Mesenteric fat pad (tissue), 1 donor: ENCODE data around the gene MIPEP. TPM values are rescaled to one million over a fixed set of nuclear protein-coding genes. Genes with fewer than 3 reads are reported as not detected.

Experiments
- DNase-seq: peaks from one replicate; pipeline ENCODE4 v3.0.0-alpha.2; 2020; ENCODE audit warnings: low spot score
- total RNA-seq: library from RNA; stranded (reverse); fragmentation: NEBNext Ultra II Directional; extraction: Animal tissue kit (Norgen Biotek cat#: 25700); gene quantifications from one replicate; pipeline ENCODE4 v1.2.1, GENCODE V29; 2021
- donor health status: DM: yes; HTN: yes; CAD: no.

The MIPEP gene
- total RNA-seq, 1 donor from 2014 or later, result 9.9 TPM

GRCh38 chr13:23684647-23685046 is 204.6 kb downstream of the MIPEP start:
- DNase-seq, result no peak

DNA sequence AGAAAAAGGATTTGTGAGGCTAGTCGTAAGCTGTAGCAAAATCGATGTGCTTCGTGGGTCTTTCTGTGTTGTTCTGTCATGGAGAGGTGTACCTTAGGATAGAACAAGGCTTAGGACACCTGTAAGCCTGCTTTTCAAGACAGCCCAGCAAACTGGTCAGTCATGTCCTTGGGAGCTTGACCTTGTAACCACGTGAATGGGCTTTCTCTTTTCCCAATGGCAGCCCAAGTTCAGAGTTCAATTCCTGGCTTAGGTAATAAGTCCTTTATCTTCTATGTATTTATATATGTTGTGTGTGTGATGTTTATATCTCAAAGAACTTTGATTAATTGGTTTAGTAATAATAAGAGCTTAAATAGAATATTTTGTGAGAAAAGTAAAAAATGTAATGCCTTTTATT is 206.1 kb downstream of the MIPEP start:
- no peak for DNase-seq

GRCh38 chr13:23680845-23681669 is 208.1 kb downstream of the MIPEP start:
- DNase-seq, result no peak

Other genes with a start within 250 kb of the MIPEP start
- gene C1QTNF9B, start 8.1 kb upstream of the MIPEP start, total RNA-seq, result not detected